B cell (primary cell): ENCODE results near the gene DOK5.

ENCODE experiments used
- EZH2 ChIP-seq: IDR thresholded peaks from 2 replicates; pipeline ENCODE4 v1.6.1; 2012; ENCODE audit warnings: borderline replicate concordance, low read depth, mild to moderate bottlenecking, moderate library complexity, low read length; ENCODE audit not compliant: insufficient read depth, poor library complexity, severe bottlenecking
- TF ChIP-seq, protein P1 (sequence below): fragments of 200-600 bp; IDR thresholded peaks from one replicate; pipeline ENCODE4 v1.8.0; 2022; ENCODE audit warnings: antibody characterized with exemption, mild to moderate bottlenecking

DNA sequence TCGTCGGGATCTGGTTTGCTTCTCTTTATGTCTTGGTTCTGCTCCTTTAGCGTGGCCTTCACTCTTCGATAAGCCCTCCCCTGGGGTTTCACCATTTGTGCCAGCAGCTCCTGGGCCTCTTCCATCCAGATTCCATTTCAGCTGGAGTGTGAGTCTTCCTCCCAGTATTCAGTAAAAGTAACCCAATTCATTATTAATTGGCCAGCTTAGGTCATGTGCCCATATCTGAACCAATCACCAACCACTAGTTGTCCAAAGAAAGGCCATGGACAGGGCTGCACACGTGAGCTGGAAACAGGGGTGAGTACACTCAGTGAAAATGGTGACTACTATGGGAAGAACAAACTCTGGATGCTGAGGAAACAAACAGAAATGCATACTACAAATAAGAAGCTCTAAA, 2.8 kb upstream of the DOK5 start:
- TF ChIP-seq, protein P1, sequence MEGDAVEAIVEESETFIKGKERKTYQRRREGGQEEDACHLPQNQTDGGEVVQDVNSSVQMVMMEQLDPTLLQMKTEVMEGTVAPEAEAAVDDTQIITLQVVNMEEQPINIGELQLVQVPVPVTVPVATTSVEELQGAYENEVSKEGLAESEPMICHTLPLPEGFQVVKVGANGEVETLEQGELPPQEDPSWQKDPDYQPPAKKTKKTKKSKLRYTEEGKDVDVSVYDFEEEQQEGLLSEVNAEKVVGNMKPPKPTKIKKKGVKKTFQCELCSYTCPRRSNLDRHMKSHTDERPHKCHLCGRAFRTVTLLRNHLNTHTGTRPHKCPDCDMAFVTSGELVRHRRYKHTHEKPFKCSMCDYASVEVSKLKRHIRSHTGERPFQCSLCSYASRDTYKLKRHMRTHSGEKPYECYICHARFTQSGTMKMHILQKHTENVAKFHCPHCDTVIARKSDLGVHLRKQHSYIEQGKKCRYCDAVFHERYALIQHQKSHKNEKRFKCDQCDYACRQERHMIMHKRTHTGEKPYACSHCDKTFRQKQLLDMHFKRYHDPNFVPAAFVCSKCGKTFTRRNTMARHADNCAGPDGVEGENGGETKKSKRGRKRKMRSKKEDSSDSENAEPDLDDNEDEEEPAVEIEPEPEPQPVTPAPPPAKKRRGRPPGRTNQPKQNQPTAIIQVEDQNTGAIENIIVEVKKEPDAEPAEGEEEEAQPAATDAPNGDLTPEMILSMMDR, result no peak
- no peak for TF ChIP-seq EZH2
